Esophagus mucosa (tissue), 1 donor: ENCODE measurements around the gene KRTAP26-1. TPM values are rescaled to one million over a fixed set of nuclear protein-coding genes. Genes with fewer than 3 reads are reported as not detected.

Source experiments
- ATAC-seq: fragments of 200-7000 bp; cut with Tn5 transposase; one replicate; pipeline ENCODE4 v1.9.1; 2020
- total RNA-seq: library from RNA; stranded (reverse); gene quantifications from one replicate; pipeline ENCODE4 v1.2.4, GENCODE V29; 2023
- donor health status: DM: yes; HTN: yes; CAD: no.

Gene KRTAP26-1, protein sequence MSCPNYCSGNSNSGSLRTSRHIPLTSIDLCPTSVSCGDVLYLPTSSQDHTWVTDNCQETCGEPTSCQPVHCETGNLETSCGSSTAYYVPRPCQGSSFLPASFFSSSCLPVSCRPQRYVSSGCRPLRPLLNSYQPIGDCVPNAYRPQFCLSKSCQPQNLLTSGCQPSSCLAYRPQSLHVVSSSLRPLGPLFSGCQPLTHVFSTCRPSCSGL
- total RNA-seq, result not detected

DNA sequence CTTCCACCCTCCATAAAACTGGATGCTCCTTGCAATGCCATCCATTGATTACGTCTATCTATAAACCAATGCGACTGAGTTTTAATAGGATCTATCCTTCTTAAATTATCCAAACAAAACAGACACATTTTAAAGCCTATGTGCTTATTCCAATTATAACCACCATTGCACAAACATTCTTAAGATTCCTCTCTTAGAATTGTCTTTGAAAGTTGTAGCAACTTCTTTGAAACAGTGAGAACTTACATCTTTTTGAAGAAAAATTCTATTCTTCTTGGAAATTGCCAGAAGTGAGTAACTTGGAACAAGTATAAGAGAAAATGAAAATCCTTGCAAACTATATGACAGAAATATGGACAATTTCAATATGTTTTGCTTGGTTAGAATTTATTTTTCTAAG lies at the start of gene KRTAP26-1:
Gene KRTAP26-1, minus strand, starts transcription at position 101 of the 400 bp plus-strand sequence. CDS start 280 bp downstream, outside the sequence.
- ATAC-seq, result no peak

DNA sequence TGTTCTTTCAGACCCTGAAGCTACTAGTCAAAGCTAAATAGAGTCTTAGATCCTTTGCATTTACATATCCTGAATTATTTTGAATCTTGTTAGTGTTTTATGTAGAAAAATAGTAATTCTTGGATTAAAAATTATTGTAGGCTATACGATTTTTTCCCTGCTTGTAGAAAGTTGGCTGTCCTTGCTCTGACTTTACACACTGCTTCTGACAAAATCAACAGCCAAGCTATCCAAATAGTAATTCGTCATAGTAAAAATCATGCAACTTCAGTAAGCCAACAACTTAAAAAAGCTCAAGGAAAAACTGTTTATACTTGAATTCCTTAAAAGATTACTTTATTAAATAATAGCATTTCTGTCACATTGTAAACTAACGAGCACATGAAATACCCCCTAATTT lies 35.8 kb upstream of the KRTAP26-1 start:
- ATAC-seq, result no peak

DNA sequence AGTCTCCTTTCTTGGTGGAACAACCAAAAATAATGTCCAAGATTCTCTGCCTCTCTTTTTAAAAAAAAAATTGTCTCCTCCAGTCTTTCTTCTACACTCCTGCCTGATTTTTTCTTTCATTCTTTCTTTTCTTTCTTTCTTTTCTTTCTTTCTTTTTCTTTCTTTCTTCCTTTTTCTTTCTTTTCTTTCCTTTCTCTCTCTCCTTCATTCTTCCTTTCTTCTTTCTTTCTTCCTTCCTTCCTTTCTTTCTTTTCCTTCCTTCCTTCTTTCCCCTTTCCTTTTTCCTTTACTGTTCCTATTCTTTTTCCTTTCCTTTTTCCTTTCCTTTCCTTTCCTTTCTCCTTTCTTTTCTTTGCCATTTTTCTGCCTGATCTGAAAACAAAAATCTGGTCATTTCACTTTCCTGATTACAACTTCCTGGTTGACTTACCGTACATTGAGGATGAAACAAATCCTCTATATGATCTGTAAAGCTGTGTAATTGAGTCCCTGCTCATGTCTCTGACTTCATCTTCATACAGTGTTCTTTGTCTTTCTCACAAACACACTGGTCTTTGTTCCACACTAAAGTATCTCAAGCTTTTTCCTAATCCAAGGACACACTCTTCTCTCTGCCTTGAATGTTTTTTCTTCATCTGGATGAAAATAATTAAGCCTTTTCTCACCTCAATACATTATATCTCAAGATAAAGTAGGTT lies 34.3 kb upstream of the KRTAP26-1 start:
- no peak for ATAC-seq

DNA sequence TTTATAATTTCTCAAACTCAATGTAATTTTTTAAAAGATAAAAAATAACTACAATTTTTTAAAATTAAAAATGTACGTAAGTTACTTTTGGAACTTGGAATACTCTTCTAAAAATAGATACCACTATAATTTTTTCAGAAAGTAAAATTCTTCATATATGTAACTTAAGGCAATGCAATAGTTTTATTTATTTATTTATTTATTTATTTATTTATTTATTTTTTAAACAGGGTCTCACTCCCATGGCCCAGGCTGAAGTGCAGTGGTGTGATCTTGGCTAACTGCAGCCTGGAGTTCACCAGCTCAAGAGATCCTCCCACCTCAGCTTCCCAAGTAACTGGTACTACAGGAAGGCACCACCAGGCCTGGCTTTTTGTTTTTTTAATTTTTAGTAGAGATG lies 31.4 kb upstream of the KRTAP26-1 start:
- no peak for ATAC-seq

DNA sequence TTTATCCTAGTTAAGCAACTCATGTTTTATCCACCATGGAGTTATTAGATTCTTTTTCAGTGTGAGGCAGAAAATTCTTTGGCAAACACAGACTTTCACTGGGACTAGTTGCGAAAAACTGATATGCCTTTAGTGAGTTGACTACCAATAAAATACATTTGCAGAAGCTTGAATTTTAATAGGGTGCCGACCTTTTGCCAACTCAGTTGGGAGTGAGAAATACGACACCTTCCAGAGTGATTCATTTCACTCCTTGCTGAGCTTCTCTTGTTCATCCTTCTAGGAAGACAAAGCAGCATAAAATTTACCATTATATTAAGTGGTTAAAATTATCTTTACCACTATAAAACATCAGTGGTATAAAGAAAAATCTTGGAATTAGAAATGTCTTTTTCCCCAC lies 29.5 kb upstream of the KRTAP26-1 start:
- ATAC-seq, result no peak

DNA sequence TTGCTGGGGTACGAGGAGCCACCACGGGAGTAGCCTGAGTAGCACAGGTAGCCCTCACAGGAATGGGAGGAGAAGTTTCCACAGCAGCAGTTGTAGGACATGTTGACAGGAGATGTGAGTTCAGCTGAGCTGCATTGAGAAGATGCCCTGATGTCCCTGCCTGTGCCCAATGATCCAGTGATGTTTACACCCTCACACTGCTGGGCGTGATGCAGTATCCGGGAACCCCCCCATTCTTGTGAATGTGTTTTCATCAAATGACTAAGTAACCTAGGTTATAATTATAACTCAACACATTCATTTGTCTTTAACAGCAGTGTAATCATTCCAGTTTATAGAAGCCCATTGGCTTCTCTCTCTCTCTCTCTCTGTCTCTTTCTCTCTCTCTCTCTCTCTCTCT lies 28.4 kb upstream of the KRTAP26-1 start, which contains the start of gene KRTAP23-1:
Gene KRTAP23-1, minus strand, starts transcription at position 101 of the 400 bp plus-strand sequence. Its CDS starts 0 bp downstream, at position 101.
- no peak for ATAC-seq

DNA sequence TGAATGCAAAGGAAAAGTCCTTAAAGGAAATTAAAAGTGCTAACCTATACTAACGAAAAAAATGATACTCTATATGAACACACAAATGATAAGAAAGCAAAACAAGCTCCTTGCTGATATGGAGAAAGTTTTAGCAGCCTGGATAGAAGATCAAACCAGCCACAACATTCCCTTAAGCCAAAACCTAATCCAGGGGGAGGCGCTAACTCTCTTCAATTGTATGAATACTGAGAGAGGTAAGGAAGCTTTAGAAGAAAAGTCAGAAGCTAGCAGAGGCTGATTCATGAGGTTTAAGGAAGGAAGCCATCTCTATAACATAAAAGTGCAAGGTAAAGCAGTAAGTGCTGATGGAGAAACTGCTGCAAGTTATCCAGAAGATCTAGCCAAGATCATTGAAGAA lies 24.9 kb upstream of the KRTAP26-1 start:
- ATAC-seq, result no peak

DNA sequence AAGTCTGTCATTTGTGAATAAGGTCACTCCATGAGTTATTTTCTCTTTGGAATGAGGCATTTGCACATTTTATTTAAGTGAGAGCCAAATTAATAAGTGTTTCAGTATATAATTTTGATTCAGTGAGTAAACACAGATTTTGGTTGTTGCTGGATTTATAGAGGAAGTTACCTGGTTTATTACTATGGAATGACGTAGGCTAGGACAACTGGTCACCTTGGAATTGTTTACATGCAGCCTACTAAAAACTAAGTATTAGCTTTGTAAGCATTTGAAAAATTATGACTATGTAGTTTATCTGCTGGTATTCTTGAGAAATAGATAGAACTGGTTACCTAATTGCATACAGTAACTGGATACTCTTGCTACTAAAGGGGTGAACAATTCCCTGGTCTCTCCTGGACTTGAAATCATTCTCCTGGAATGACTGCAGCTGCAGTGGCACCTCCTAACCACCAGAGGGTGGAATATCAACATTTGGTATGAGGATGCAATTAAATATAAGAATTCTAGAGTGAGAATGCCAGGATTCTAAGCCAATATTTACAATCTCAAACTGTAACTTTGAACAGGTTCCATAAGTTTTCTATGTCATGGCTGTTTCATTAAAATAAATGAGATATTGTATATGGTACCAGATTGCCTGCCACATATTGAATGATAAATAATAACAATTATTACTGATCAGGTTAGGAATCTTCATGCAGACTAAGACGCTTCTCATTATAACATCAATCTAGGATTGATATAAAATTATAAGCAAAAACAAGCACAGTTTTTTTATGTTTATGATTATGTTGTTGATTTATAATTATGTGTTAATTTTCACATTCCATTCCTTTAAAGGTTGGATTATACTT lies 20.8 kb upstream of the KRTAP26-1 start:
- peak; percentile 50 for ATAC-seq

DNA sequence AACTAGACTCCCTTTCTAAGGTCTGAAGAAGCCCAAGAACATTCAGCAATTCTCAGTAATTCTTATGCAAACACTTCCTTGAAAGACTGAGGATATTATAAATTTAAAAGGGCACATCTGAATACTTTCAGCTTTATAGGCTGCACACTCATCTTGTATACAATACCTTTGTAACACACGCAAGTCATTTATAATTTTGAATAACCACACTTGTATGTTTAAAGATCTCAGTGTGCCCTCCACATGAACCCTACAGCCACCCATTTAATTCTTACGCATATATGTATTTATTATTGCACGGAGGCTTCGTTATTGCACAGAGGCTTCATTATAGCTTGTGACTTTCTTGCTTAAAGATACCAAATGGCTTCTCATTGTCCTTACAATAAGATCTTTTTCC lies 18.6 kb upstream of the KRTAP26-1 start:
- no peak for ATAC-seq

DNA sequence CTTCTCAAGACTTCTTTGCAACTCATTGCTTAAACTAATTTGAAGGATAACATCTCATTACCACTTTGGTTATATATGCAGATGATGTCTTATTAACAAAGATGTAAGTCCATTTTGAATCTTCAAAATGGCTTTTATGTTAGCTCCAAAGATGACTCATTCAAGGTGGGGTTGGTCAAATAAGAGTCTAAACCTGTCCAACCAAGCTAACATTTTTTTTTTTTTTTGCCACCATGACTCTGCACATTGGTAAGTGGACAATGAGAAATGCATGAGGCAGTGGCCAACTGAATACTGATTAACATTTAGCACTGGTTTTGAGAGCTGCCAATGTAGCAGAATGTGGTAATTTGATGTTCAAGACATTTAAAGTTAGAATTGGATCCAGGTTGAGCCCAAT lies 17.7 kb upstream of the KRTAP26-1 start:
- ATAC-seq, result no peak

DNA sequence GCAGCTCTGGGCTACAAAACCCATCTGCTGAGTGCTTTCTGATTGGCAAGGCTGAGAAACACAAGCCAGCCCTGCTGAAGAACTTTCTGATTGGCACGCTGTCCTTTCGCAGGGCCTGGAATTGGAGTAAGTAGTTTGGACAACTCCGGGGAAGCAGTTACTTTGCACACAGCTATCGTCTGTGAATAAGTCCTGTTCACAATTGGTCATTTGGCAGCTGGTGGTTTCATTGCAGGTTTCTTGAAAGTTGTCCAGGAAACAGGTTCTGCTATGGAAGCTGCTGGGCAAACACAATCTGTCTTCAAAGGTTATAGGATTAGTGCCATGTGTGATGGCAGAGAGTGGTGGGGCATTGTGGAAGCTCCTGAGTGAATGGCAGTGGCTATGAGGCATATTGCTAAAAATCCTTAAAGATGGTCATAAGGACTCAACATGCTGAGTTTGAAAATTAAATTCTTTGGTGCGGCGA lies 17.2 kb upstream of the KRTAP26-1 start, which contains the start of gene KRTAP27-1:
Gene KRTAP27-1, minus strand, starts transcription at position 419 of the 469 bp plus-strand sequence. Its CDS starts 26 bp downstream, at position 393.
- ATAC-seq, result no peak

DNA sequence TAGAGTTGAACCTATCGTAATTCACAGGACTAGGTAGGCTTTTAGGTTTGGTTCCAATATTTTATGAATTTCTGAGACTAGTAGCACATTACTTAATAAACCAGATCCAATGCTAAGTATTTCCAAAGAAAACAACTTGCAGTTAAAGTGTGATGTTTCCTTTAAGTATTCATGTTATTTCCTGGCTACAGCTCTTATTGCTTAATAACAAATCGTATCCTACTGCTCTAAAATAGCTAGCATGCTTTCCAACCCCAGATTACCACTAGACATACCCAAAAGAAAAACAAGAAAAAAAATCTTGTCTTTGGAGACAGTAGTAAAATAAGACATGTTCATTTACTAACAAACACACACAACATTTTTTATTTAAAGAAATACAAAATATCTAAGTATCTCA lies 16.5 kb upstream of the KRTAP26-1 start:
- no peak for ATAC-seq

DNA sequence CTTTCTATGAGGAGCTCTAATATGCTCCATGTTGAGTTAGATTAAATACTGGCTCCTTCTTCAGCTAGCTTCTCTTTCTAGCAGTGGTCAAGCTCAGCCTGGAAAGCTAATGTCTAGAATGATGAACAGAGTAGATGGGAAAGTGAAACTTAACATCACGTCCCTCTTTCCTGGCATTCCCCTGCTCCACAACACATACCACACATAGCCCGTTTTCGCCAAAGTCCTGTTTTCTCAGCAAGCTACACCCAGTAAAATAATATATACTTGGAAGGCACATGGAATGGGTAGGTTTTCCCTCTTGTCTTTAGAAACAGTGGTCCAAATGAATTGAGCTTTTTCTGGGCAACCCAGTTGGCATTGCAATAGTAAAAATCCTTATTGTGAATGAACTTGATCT lies 13.6 kb upstream of the KRTAP26-1 start:
- no peak for ATAC-seq

DNA sequence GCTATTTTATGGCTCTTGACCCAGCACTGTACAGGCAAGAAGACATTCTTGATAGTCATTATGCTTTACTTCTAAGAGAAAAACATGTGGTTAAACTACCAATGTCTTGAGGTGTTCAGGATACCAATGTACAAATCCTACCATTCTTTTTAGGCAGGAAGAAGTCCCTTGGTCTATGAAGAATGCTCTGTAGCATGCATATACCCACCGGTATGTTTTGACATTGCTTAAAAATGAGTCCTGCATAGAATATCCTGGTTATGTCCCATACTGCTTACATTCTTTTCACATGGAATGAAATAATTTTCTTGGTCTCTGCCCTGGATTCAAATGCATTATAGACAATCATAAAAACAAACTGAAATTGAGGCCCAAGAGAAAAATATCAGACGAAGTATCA lies 12.6 kb upstream of the KRTAP26-1 start:
- no peak for ATAC-seq

DNA sequence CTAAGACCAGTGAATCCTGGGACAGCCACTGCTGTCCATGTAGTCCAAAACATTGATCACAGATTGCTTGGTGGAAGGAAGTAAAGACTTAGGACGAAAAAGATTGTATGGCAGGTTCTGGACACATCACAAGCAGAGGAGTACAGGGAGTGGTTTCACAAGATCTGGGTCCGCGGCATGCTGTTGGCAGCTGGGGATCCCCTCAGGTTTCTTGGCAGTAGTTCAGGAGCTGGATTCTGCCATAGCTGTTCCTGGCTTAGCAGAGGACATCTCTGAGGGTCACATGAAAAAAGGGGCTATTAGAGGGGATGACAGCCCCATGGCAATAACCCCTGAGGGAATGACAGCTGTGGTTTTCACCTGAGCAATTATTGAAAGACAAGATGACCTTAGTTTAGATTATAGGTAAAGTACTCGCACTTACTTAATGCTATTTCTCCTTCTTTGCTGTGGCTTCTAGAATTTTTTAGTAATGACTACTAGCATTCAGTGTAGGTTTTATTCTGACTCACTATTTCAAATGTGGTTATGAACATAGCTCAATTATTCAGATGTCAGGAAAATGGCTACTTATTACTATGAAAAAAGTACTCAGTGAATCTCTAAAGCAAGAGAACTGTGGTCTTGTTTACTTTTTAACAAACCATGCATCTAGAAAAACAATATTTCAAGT lies 9.2 kb upstream of the KRTAP26-1 start:
- ATAC-seq, result no peak

DNA sequence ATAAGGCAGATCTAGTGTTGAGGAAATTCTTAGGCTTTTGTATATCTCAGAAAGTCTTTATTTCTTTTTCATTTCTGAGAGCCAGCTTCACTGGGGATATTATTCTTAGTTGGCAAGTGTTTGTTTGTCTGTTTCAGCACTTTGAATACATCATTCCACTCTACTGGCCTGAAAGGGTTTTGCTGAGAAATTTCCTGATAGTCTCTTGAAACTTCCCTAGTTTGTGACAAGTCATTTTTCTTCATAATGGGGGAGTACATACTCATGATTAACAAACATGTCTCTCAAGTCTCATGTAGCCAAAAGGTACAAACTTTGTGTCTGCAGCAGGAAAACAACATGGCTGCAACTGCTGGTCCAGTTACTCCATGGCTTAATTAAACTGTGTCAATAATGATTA lies 6.3 kb upstream of the KRTAP26-1 start:
- no peak for ATAC-seq

DNA sequence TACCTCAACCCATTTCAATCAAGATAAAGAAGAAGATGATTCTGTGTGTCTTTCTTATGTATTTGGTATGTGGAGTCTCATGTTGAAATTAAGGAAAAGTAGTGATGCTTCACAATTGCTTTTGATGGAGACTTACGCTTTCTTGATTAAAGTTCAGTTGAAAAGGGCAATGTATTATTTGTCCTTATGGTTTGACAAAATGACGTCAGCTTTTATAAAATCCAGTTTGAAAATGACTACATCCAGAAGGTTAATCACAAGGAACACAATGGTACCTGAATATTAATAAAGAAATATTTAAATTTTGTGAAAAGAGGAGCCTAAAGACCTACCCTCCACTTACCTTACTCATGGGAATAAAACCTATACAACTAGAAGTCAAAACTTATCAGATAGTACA lies 4.4 kb downstream of the KRTAP26-1 start:
- ATAC-seq, result no peak

DNA sequence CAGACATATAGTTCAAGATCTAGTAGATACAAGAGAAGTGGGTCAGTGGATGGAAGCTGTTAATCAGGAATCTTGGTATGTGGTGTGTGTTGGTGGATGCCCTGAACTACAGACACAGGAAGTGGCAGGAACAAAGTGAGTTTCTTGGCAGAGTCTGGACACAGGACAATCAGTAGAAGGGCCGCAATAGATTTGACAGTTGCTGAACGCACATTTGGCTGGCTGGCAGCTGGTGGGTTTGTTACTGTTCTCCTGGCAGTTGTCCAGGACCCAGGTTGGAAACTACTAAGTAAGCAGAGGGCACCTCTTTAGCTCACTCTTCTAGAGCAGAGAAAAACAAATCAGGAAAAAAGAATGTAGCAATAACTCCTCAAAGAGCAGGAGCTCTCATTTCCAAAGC lies 13.2 kb downstream of the KRTAP26-1 start:
- no peak for ATAC-seq

DNA sequence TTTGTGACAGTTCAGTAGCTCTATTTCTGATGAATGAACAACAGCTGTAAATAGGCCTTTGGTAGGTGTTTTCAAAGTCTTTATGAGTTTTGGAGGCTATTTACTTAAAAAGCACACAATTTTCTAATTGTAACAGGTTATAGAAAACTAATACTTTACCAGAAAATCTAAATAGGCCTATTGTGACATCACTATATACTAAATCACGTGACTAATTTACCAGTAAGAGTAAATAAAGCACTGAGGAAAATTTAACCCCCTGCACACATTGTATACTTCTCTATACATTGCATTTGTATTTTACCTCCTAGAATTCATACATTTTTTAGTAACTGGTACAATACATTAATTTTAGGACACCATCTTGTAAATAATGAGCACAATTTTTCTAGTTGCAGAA lies 15.0 kb downstream of the KRTAP26-1 start:
- no peak for ATAC-seq

DNA sequence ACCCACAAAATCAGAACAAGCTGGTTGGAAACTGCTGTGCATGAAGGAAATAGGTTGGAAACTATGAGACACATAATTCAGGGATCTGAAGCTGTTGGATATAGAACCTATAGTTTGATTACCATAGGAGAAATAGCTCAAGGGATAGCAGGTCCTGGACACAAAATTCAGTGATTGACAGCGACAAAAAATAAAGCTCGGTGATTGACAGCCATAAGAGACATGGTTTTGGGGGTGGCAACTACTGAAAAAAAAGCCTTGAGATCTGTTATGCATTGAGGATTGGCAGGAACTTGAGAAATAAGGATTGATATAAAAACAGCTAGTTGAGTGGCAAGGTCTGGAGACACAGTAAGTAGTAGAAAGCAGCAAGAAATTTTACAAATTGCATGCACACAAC lies 30.9 kb downstream of the KRTAP26-1 start, which contains the start of gene KRTAP25-1:
Gene KRTAP25-1, minus strand, starts transcription at position 300 of the 400 bp plus-strand sequence. Its CDS starts 24 bp downstream, at position 276.
- ATAC-seq, result no peak

DNA sequence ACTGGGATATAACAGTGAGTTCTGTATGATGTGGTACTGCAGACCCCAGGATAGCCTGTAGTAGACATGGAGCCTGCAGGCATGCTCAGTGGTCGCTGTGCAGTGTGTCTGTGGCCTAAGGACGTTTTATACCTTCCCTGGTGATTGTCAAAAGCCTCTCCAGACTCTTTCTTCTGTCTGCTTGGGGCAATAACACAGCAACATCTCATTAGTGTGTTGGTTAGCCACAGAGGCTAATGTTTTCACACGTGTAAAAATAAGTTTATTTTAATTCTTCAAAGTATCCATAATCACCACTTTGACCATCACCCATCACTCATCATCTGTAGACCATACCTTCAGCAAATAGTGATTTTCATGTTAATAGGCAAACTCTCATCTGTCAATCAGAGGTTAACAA lies 37.3 kb downstream of the KRTAP26-1 start, which contains the start of gene KRTAP24-1:
Gene KRTAP24-1, minus strand, starts transcription at position 101 of the 400 bp plus-strand sequence. Its CDS starts 18 bp downstream, at position 83.
- ATAC-seq, result no peak

DNA sequence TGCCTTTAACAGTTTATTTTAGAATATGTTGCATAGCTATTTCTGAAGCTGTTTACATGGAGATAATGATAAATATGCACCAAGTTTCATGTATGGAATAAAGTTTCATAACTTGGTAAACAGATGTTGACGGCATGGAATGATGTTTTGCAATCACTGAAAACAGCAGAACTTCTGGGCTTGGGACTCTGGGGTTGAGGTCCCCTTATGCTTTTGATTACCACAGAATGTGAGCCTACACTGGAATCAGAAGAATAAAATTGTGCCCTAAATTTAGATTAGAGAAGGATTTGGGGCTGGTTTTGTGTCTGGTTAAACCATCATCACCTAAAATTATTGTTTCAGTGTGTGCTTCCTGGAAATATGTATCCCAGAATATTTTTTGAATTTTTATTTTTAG lies 48.5 kb downstream of the KRTAP26-1 start:
- ATAC-seq, result no peak
